ENCODE data around the gene KRT6C.

Gene KRT6C

DNA sequence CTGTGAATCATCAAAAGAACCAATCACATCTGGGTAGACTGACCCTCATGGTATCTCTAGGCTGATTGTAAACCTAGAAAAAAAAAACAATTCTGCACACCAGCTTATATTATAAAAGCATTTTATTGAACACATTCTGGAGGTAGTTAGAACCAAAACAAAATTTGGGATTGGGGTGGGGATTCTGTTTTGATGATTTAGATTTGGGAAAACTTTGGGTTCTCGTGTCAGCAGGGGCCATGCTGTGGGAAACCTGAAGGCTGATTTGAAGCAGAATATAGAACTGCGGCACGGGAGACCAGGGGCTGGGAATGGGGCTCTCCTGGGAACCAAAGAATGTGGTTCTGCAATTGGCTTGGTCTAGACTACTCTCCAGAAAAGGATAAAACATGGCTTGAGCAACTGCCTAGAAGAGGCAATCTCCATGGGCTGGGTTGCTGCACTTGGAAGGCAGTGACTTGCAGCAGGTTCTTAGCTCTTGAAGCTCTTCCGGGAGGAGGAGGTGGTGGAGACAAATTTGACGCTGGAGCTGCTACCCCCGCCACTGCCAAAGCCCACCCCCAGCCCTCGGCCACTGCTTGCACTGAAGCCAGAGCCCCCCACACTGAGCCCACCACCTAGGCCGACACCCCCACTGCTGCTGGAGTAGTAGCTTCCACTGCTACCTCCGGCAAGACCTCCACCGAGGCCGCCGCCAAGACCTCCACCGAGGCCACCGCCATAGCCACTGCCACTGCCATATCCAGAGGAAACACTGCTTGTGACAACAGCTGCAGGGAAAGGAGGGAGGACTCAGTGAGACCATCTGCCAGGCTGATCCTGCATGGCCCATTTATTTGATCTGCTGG, 41.1 kb upstream of the KRT6C start:
- TF ChIP-seq GATA3 (IDR thresholded peaks at IDR 0.05; ENCODE audit: low read depth, low read length) (no peak), GATA2 (IDR thresholded peaks at IDR 0.05; ENCODE audit: low read depth, low read length) (no peak)

DNA sequence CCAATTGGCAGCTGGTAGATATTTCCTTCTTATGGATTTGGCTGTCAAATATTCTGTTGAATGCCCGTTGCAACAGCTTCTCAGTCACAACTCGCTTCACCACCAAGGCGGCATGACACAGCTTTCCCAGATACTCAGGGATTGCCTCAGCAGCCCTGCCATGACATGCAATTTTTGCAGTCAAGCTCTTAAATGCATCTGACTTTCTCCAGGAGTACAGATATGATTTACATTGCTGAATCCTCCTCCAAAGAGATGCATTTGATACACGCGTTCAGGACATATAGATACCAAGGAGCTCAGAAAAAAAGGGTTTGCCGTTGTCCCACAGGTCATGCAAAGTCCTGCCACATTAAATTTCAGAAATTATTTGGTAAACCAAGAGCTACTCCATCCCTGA, 40.1 kb upstream of the KRT6C start:
- TF ChIP-seq GATA2 (IDR thresholded peaks at IDR 0.05; ENCODE audit: low read depth, low read length) (no peak), GATA3 (IDR thresholded peaks at IDR 0.05; ENCODE audit: low read depth, low read length) (no peak)

DNA sequence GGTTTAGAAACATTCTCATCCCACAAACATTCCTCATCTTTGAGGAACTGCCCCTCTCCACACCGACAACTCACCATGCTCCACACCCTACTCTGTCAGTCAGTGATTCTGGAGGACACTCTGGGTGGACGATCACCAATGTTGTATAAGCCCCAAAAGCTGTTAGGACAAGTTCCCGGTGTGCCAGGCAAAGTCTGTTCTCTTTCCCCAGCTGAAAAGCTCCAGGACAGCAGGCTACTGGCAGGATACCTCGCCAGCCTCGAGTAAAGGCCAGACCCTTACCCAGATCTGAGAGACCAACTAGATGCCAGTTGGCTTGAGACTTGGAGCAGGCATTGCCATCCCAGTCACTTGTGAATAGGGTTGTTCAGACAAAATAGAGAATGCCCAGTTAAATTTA, 34.6 kb upstream of the KRT6C start:
- TF ChIP-seq GATA2 (IDR thresholded peaks at IDR 0.05; ENCODE audit: low read depth, low read length) (no peak), GATA3 (IDR thresholded peaks at IDR 0.05; ENCODE audit: low read depth, low read length) (no peak)

DNA sequence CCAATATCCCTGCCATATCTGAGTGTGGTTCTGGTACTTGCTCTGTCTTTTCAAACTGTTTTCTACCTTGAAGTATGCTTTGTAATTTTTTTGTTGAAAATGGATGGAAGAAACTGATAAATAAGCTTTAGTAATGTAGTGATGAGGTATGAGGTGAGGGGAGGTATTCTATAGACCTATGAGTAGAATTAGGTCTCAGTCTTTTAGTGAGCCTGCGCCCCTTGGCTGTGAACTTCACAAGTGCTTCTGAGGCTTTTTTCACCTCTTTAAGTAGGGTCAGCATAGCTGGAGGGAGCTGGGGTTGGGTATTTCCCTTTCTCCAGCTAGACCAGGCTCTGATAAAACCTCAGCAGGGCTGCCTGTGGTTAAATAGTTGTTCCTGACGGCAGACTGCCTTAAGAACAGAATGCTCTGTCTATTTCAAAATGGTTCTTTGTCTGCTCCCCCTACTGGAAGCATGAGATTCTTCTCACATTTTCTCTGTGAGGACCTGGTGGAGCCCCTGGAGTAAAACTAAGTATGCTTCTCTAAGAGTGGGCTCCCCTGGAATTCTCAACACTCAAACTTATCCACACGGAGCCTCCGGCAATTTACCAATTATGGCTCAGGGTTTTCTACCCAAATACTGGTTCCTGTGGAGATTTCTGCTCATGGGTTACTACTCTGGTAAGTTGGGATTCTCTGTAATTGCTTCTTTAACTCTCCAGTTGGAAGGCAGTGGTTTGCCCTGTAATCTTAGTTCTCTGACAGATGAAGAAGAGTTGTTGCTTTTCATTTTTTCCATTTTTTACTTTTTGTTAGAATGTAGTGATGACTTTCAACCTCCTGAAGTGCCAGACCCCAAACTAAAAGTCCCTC, 33.5 kb upstream of the KRT6C start:
- TF ChIP-seq GATA3 (IDR thresholded peaks at IDR 0.05; ENCODE audit: low read depth, low read length), result no peak
- TF ChIP-seq GATA2 (IDR thresholded peaks at IDR 0.05; ENCODE audit: low read depth, low read length), result no peak

DNA sequence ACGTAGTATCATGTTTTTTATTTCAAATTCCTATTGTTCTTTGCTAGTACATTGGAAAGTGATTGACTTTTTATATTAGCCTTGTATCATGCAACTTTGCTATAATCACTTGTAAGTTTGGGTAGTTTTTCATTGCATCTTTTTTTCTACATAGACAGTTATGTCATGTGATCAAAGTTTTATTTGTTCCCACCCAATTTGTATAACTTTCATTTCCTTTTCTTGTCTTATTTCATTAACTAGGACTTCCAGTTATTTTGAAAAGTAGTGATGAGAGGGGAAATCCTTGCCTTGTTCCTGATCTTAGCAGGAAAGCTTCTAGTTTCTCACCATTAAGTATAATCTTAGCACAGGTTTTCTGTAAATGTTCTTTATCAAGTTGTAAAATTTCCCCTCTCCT, 29.3 kb upstream of the KRT6C start:
- TF ChIP-seq GATA3 (IDR thresholded peaks at IDR 0.05; ENCODE audit: low read depth, low read length) (no peak), GATA2 (IDR thresholded peaks at IDR 0.05; ENCODE audit: low read depth, low read length) (no peak)

DNA sequence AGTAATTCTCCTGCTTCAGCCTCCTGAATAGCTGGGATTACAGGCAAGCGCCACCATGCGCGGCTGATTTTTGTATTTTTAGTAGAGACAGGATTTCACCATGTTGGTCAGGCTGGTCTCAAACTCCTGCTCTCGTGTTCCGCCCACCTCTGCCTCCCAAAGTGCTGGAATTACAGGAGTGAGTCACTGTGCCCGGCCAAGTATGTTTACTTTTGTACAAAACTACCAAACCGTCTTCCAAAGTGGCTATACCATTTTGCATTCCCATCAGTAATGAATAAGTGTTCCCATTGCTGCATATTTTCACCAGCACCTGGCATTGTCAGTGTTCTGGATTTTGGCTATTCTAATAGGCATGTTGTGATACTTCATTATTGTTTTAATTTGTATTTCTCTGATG, 27.9 kb upstream of the KRT6C start:
- TF ChIP-seq GATA2 (IDR thresholded peaks at IDR 0.05; ENCODE audit: low read depth, low read length) (no peak), GATA3 (IDR thresholded peaks at IDR 0.05; ENCODE audit: low read depth, low read length) (no peak)

DNA sequence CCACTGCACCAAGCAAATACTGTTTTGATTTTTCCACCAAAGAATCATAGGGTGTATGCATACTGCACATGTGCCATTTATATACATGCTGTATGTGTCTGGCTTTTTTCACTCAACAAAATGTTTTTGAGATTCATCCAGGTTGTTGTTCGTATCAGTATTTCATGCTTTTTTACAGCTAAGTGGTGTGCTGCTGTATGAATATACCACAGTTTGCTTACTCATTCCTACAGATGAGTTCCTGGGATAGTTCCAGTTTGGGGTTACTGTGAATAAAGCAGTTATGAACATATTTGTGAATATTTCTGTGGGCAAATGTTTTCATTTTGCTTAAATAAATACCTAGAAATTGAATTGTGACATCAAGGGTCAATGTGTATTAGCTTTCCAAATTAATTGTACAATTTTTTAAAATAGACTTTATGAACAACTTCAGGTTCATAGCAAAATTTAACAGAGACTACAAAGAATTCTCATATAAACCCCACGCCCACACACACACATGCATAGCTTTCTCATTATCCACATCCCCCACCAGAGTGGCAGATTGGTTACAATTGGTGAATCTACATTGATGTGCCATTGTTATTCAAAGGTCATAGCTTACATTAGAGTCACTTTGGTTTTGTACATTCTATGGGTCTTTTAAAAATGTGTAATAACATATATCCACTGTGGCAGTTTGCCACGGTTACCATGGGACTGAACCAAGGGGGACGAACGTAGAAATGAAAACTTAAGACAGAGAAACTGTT, 26.4 kb upstream of the KRT6C start:
- TF ChIP-seq GATA2 (IDR thresholded peaks at IDR 0.05; ENCODE audit: low read depth, low read length) (no peak), GATA3 (IDR thresholded peaks at IDR 0.05; ENCODE audit: low read depth, low read length) (no peak)

DNA sequence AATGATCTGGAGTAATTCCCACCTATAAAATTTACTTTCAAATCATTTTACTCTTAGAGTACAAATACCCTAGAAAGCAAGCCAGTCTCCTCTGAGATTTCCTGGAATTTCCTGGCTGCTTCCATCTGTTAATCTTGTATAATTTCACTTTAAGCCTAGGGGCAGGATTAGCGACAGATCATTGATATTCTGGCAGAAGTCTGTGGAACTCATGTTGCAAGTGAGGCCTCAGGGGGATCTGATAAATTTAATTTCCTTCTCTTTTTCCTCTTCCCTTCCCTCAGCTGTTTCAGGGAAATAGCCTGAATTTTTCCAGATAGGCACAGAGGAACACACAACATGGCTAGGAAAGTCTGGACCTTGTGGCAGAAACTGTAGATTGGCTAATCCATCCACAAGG, 25.3 kb upstream of the KRT6C start:
- TF ChIP-seq GATA2 (IDR thresholded peaks at IDR 0.05; ENCODE audit: low read depth, low read length) (no peak), GATA3 (IDR thresholded peaks at IDR 0.05; ENCODE audit: low read depth, low read length) (no peak)

DNA sequence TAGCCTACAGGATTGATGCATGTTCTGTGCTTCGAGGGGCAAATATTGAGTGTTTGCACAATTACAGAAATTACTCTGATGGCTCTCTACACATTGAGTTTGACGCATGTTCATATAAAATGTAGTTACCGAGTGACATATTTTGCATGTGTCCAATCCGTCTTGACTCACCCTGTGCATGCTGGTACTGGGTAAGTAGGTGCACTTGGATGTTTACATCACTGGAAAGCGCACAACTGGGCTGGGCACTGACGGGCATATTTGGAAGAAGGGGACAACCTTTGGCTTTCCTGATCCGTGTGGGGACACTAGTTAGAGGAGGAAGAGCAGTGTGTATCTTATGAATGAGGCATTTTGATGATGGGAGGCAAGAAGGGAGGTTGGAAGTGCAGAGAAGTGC, 24.4 kb upstream of the KRT6C start:
- TF ChIP-seq GATA3 (IDR thresholded peaks at IDR 0.05; ENCODE audit: low read depth, low read length) (no peak), GATA2 (IDR thresholded peaks at IDR 0.05; ENCODE audit: low read depth, low read length) (no peak)

DNA sequence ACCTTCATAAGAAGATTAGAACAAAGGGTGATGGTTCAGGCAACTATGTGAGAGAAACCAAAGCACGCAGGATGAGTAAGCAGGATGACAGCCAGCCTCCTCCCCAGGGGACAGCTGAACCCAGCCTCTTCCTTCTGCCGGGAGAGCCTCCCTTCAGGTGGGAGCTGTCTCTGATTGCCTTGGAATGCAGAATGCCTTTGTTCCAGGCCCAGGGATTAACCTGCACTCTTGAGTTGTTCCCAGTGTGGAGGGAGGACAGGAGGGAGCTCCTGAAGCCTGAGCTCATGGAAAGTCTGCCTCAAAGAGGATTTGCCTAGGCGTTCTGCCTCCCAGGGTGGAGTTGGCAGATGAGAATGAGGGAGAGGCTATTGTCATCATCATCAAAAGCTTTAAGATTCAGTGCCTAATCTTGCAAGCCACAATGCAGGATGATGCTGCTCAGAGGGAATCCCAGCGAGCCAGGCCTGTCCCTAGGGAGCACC, 23.0 kb upstream of the KRT6C start:
- TF ChIP-seq GATA2 (IDR thresholded peaks at IDR 0.05; ENCODE audit: low read depth, low read length) (no peak), GATA3 (IDR thresholded peaks at IDR 0.05; ENCODE audit: low read depth, low read length) (no peak)

DNA sequence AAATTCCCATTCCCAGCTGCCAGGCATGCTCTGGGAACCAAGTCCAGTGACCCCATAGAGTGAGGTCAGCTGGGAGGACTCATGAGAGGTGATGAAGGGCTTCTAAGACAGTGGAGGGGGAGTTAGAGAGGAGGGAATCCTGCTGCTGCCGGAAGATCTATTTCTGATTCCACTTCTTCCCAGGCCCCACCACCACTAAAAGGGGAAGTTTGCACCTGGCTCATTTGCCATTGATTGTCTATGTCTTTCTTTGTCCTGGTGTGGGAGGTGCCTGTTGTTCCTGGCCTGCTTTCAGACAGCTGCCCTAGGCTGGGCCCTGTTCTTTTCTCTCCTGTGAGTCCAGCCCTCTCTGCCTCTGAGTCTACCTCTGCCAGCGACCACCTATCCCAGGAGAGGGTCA, 22.4 kb upstream of the KRT6C start:
- TF ChIP-seq GATA3 (IDR thresholded peaks at IDR 0.05; ENCODE audit: low read depth, low read length) (no peak), GATA2 (IDR thresholded peaks at IDR 0.05; ENCODE audit: low read depth, low read length) (no peak)

DNA sequence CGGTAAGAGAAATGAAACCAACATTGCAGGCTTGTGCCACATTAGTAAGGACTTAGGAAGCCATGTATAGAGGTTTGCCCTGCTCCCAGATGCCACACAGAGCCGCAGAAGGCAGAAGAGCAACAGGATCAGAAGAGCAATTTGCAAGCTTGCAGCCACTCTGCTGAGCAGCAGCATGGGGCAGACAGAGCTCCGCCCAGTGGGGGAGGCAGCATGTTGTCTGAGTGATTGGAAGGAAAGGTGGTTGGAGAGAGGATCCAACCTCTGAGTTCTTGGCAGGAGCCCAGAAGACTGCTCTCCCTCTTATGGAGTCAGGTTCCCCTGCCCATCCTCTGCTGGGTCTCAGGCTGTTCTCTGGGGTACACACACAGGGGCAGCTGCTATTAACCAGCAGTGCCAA, 21.8 kb upstream of the KRT6C start:
- no peak for TF ChIP-seq GATA3 (IDR thresholded peaks at IDR 0.05; ENCODE audit: low read depth, low read length)
- no peak for TF ChIP-seq GATA2 (IDR thresholded peaks at IDR 0.05; ENCODE audit: low read depth, low read length)

DNA sequence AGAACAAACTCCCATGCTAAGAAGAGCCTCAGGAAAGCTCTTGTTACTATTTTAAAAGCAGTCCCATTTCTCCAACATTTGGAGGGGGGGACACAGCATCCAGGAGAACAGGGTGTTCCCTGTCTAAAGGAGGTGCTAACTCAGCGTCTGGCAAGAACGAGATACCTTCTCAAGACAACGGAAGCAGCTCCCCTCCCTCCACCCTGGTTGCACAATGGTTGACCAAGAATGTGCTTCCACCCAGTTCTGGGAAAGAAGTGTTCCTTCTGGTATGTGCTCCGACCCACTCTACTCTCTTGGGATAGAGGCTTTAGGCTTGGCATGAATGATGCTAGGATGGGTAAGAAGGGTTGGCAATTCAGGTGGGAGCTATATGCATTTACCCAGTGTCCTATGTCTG, 20.9 kb upstream of the KRT6C start:
- no peak for TF ChIP-seq GATA2 (IDR thresholded peaks at IDR 0.05; ENCODE audit: low read depth, low read length)
- TF ChIP-seq GATA3 (IDR thresholded peaks at IDR 0.05; ENCODE audit: low read depth, low read length), result no peak

DNA sequence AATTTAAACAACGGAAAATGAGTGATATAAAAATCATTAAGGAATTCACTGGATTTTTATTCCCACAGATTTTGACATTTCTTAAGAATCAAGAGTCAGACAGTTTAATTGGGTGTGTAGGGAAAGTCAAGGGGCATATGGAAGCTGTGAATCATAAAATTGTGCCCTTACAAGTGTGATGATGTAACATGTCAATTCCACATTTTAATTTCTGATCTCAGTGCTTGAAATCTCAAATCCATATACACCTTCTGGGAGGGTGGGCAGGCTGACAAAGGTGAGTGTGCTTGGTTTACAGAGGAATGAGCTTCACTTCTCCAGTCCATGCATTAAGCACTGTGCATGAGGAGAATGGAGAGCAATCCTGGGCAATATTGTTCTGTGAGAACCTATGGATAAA, 20.5 kb upstream of the KRT6C start:
- no peak for TF ChIP-seq GATA3 (IDR thresholded peaks at IDR 0.05; ENCODE audit: low read depth, low read length)
- TF ChIP-seq GATA2 (IDR thresholded peaks at IDR 0.05; ENCODE audit: low read depth, low read length), result no peak
